Mucosa of stomach (tissue), 1 donor: ENCODE data around the gene EXOC7.
"Not testable (repeated sequence)": the region's sequence is repeated elsewhere in the genome, so short reads cannot be mapped to it uniquely, and the experiment has no call there.

Experiments
- H3K27me3 ChIP-seq: one replicate; pipeline ENCODE4 v1.7.0; 2013; ENCODE audit warnings: mild to moderate bottlenecking, low read length; ENCODE audit not compliant: control insufficient read depth, insufficient read depth
- H3K36me3 ChIP-seq: one replicate; pipeline ENCODE4 v1.7.0; 2013; ENCODE audit warnings: low read length; ENCODE audit not compliant: control insufficient read depth, insufficient read depth
- H3K4me1 ChIP-seq: one replicate; pipeline ENCODE4 v1.7.0; 2013; ENCODE audit warnings: mild to moderate bottlenecking, low read length; ENCODE audit not compliant: control insufficient read depth, insufficient read depth
- H3K4me3 ChIP-seq: one replicate; pipeline ENCODE4 v1.7.0; 2013; ENCODE audit warnings: low read length
- H3K9ac ChIP-seq: one replicate; pipeline ENCODE4 v1.7.0; 2013; ENCODE audit warnings: mild to moderate bottlenecking, low read length, moderate library complexity
- H3K9me3 ChIP-seq: one replicate; pipeline ENCODE4 v1.7.0; 2013; ENCODE audit warnings: mild to moderate bottlenecking, low read length, moderate library complexity; ENCODE audit not compliant: control insufficient read depth
- donor health status: Pancreatic carcinoma.

EXOC7 gene

DNA sequence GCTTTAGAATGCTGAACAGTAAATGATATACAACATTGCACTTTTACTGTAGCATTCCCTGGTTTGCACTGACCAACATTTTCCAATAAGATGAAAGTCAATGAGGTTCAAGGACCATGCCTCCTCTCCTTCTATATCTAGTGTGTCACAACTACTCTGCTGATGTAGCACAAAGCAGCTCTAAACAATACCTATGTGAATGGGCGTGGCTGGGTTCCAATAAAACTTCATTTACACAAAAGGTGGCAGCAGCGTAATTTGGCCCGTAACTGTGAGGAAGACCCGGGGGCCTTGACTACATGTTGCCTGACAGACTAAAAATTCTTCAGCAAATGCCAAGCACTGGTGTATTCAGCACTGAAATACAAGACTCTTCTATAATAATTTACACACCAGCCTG, 37.8 kb downstream of the EXOC7 start:
- Histone ChIP-seq H3K4me3 (no peak overlapping the region), H3K4me1 (peaks cover 3% of the 10 kb centered on the region), H3K9ac (no peak overlapping the region), H3K36me3 (peaks cover 22% of the 10 kb centered on the region), H3K27me3 (no peaks in the 10 kb centered on the region), H3K9me3 (no peaks in the 10 kb centered on the region)

DNA sequence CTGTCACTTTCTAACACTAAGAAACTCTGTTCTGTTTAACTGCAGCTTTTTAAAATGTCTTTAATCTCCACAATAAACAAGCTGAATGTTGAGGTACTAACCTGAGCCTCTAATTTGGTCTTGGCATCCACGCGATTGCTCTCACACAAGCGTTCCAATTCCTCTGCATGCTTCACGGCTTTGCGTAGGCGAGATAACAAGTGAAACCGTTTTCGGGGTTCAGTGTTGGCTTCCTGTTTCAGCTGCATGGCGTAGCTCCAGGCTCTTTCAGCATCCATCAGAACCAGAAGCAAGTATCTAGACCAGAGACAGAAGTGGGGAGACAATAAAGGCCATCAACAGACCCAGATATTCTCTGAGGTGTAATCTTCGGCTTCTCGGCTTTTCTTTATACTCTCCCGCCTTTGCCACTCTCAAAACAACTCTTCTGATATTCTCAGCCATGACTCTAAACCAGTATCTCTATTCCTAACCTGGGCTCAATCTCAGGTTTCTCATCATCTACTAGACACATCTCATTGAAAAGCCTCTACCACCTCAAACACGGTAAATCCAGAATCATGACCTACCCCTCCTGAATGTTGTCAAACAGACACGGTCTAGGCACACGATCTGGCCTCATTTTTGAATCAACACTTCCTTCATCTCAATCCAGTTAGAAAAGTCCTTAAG, 39.6 kb downstream of the EXOC7 start:
- no peak overlapping the region for H3K9ac ChIP-seq
- peaks cover 28% of the 10 kb centered on the region for H3K36me3 ChIP-seq
- H3K9me3 ChIP-seq, result no peaks in the 10 kb centered on the region
- H3K4me1 ChIP-seq, result no peaks in the 10 kb centered on the region
- no peaks in the 10 kb centered on the region for H3K27me3 ChIP-seq
- no peak overlapping the region for H3K4me3 ChIP-seq

DNA sequence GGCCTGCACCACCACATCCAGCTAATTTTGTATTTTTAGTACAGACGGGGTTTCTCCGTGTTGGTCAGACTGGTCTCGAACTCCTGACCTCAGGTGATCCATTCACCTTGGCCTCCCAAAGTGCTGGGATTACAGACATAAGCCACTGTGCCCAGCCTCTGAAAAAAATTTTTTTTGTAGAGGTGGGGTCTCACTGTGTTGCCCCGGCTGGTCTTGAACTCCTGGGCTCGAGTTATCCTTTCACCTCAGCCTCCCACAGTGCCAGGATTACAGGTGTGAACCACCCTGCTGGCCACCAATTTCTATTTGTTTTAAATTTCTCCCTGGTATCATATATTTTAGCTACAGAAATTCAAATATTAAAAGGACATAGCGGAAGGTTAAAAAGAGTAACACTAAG, 45.3 kb downstream of the EXOC7 start:
- not testable (repeated sequence) for H3K4me3 ChIP-seq, H3K4me1 ChIP-seq, H3K27me3 ChIP-seq, H3K9me3 ChIP-seq, H3K9ac ChIP-seq
- H3K36me3 ChIP-seq, result peaks cover 21% of the 10 kb centered on the region

DNA sequence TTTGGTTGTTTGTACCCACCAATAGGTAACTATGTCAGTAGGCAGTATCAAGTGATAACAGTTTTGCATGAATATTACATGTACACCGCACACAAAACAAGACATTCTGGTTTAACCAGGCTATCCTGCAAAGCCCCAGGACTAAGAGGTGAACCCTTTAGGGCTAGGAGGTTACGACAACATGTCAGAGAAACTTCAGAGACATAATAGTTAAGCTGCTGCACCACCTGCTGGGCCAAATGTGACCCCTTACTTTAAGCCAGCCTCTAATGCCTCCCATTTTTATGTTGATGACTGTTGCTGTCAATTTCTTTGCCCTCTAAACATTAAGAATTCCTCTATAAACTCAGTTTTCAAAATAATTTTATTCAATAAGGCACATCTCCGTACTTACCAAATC, 46.7 kb downstream of the EXOC7 start:
- no peak overlapping the region for H3K9ac ChIP-seq
- H3K36me3 ChIP-seq, result peaks cover 21% of the 10 kb centered on the region
- peaks cover 13% of the 10 kb centered on the region for H3K4me1 ChIP-seq
- no peaks in the 10 kb centered on the region for H3K9me3 ChIP-seq
- H3K27me3 ChIP-seq, result no peaks in the 10 kb centered on the region
- H3K4me3 ChIP-seq, result no peak overlapping the region

DNA sequence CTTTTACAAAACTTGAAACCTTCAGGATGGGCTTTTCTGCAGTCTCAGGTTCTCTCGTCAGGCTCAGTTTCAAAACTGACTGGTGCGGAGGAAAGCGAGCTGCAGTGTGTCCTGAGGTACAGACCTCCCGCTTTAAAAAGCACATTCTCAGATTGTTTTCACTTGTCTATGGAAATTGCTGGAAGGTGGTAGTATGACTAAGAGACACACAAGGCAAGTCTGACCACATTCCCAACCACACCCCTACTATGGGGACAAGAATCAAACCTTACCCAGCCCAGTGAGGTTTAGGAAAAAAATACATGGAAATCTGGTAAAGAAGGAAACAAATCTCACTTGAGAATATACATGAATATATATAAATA, 49.5 kb downstream of the EXOC7 start:
- H3K4me3 ChIP-seq, result no peak overlapping the region
- no peak overlapping the region for H3K9ac ChIP-seq
- peaks cover 18% of the 10 kb centered on the region for H3K36me3 ChIP-seq
- H3K27me3 ChIP-seq, result no peaks in the 10 kb centered on the region
- H3K4me1 ChIP-seq, result peaks cover 21% of the 10 kb centered on the region
- no peaks in the 10 kb centered on the region for H3K9me3 ChIP-seq

DNA sequence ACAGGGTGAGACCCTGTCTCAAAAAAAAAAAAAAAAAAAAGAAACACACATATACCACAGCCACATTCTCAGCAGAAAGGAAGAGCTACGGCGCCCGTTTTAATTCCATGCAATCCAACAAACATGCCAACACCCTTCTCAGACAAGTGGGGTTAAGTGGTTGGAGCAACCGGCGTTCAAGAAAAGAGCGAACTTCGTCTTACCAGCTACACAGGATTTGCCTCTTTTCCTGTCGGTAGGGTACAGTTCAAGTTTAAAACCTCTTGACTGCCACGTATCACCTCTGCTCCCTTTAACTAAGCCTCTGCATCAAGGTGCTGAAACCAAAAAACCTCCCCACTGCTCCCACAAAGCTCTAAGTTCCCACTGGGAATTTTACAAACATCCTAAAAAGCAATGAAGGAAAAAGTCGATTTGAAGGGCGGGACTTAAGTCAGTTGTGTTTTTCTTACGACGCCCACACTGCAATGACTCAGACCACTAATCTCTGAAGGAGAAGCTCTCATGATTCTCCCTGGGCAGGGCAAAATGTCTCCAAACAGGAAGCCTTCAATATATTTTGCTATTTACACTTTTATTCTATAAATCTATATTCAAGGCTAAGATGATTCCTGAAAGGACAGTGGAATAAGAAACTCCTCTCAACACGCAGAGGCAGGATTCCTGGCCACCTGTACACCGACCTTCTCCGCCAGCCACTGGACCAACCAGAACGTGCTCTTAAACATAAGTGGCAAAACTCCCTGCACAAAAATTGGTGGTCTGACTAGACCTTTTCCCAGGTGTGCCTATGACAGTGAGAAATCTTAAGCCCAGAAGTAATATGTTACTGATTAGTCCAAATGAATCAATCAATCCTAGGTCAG, 50.1 kb downstream of the EXOC7 start:
- H3K27me3 ChIP-seq, result no peaks in the 10 kb centered on the region
- no peak overlapping the region for H3K4me3 ChIP-seq
- no peaks in the 10 kb centered on the region for H3K9me3 ChIP-seq
- peaks cover 21% of the 10 kb centered on the region for H3K4me1 ChIP-seq
- peaks cover 20% of the 10 kb centered on the region for H3K36me3 ChIP-seq
- no peak overlapping the region for H3K9ac ChIP-seq

DNA sequence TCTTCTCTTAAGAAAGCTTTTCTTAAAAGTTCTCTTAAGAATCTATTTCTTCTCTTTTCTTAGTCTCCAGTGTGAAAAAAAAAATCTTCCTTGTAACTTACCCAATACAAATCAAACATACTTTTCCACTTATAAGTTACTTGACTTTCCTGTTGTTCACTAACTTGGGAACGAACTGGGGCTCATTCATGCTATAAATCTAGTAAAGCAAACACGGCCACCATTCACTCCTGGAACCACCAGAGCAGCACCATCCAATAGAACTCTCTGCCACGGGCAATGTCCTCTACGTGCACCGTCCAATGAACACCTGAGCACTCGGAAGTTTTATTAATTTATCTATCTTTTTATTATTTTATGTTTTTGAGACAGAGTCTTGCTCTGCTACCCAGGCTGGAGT, 52.0 kb downstream of the EXOC7 start:
- Histone ChIP-seq H3K4me1 (peaks cover 21% of the 10 kb centered on the region), H3K9me3 (no peaks in the 10 kb centered on the region), H3K36me3 (peaks cover 21% of the 10 kb centered on the region), H3K4me3 (no peak overlapping the region), H3K27me3 (no peaks in the 10 kb centered on the region), H3K9ac (no peak overlapping the region)

DNA sequence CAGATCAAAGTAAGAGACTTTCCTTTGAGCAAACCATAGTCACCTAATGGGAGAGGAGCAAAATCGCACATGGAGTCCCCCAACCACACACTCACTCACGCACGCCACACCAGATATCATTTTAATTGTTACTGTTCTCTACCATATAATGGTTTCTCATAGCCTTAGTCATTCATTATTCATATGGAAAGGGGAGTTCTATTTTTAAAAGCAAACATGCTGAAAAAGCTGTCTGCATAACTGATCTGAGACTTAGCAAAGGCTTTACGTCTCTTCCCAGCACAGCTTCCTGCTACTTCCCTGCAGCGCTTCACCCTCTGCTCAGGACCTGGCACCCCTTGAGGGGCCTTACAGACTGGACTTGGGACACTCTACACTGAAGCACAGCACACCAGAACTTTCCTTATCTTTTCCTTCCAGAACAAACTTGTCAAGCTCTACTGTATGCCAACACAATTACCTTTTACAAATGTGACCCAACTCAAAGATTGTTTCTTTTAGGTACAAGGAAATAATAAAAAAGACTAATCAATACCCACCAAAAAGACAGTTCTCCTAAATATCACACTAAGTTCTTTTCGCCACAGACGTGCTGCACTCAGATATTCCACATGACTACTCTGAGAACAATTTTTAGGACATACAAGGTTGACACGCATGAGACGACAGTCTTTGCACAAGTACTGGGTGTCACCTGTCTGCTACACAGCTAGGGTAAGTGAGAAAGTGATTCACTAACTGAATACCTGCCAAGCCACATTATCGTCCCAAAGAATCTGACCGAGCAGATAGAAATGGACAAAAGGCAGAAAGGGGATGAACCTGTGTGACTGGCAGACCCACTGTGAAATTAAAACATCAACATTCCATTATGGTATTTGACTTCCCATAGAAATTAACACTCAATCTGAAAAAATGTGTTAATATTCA, 52.8 kb downstream of the EXOC7 start:
- H3K4me1 ChIP-seq, result peaks cover 21% of the 10 kb centered on the region
- peaks cover 14% of the 10 kb centered on the region for H3K36me3 ChIP-seq
- no peaks in the 10 kb centered on the region for H3K27me3 ChIP-seq
- no peak overlapping the region for H3K4me3 ChIP-seq
- no peak overlapping the region for H3K9ac ChIP-seq
- H3K9me3 ChIP-seq, result no peaks in the 10 kb centered on the region

DNA sequence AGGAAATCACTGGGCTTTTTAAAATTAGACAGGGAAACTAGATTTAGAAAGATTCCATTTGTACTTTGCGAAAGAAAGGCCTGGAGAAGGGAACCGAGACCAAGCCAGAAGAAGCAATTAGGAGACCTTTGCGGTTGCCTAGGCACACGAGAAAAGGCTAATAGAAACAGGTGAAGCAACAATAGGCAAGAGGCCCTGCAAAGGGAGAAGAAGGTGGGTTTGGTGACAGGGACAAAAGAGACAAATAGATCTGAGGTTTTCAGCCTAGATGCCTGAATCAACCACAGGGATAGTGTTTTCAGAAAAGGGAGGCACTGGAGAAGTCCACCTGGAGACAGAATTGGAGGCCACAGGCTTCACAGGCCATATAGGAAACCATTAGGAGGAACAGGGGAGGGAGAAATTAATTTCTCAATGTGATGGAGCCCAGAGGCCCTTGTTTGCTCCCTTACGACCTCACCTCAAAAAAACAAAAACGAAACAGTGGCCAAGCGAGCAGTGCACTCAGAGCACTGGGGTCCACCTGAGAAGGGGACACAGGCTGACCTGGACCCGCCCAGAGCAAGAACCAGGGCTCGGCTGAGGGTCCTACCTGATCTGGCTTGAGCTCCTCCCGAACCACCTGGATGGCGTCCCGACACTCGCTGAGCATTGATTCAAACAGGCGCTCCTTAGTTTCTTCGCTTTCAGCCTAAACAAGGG, 53.6 kb downstream of the EXOC7 start:
- Histone ChIP-seq H3K4me3 (no peak overlapping the region), H3K9me3 (no peaks in the 10 kb centered on the region), H3K9ac (no peak overlapping the region), H3K36me3 (peaks cover 14% of the 10 kb centered on the region), H3K4me1 (peaks cover 21% of the 10 kb centered on the region), H3K27me3 (no peaks in the 10 kb centered on the region)

DNA sequence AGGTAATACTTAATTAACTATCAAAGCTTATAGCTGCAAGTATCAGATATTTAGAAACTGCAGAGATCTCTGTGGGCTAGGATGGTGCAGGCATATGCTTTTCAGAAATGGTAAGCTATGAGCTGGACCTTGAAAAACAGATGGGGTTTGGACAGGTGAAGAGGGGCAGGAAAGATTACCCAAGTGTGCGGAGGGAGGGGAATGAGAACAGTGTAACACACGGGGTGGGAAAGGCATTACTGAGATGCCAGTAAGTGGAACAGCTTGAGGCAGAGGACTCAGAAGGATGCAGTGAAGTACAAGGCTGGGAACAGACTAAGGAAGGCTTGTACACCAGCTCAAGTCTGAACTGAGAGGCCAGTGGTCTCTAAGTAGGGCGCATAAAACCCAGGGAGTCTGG, 54.3 kb downstream of the EXOC7 start:
- H3K9me3 ChIP-seq, result no peaks in the 10 kb centered on the region
- no peak overlapping the region for H3K4me3 ChIP-seq
- no peak overlapping the region for H3K9ac ChIP-seq
- H3K36me3 ChIP-seq, result peaks cover 19% of the 10 kb centered on the region
- H3K4me1 ChIP-seq, result peaks cover 21% of the 10 kb centered on the region
- no peaks in the 10 kb centered on the region for H3K27me3 ChIP-seq

DNA sequence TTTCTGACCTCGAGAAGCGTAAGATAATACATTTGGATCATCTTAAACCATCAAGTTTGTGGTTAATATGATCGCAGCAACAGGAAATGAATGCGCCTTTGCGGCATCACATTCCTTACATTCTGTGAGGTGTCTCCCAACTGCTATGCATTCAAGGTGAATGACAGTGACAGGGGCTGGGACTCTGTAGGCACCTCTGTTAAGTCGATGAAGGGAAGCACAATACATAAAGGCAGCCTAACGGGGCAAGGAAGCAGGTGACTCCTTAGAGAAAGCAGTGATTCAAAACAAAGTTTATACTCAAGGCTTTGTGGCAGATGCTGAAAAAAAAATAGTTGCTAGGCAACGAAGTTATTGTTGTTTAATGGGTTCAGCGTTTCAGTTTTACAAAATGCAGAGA, 54.9 kb downstream of the EXOC7 start:
- H3K27me3 ChIP-seq, result no peaks in the 10 kb centered on the region
- no peak overlapping the region for H3K4me3 ChIP-seq
- no peak overlapping the region for H3K9ac ChIP-seq
- H3K36me3 ChIP-seq, result peaks cover 23% of the 10 kb centered on the region
- peaks cover 16% of the 10 kb centered on the region for H3K4me1 ChIP-seq
- no peaks in the 10 kb centered on the region for H3K9me3 ChIP-seq
